GF-D8 (cell line): ENCODE results near the gene PARP11.
"Not testable (repeated sequence)": the region's sequence is repeated elsewhere in the genome, so short reads cannot be mapped to it uniquely, and the experiment has no call there.

ENCODE experiments used
- DNase-seq: peaks from one replicate; lab custom pipeline; 2025; lab: John Stamatoyannopoulos, UW

Gene PARP11

GRCh38 chr12:3882896-3883564 is 9.8 kb upstream of the PARP11 start:
- peak; percentile 15 for DNase-seq

GRCh38 chr12:3882406-3882805 is 9.2 kb upstream of the PARP11 start:
- DNase-seq, result no peak

GRCh38 chr12:3881281-3881950 is 8.2 kb upstream of the PARP11 start:
- DNase-seq, result no peak

GRCh38 chr12:3879846-3880245 is 6.6 kb upstream of the PARP11 start:
- no peak for DNase-seq

GRCh38 chr12:3871356-3871755 is 1.8 kb downstream of the PARP11 start:
- DNase-seq, result no peak

GRCh38 chr12:3869865-3870264 is 3.3 kb downstream of the PARP11 start:
- no peak for DNase-seq

- no peak for DNase-seq
Measured at GRCh38 chr12:3869433-3869832, 3.8 kb downstream of the PARP11 start.

GRCh38 chr12:3863756-3864155 is 9.4 kb downstream of the PARP11 start:
- no peak for DNase-seq

- no peak for DNase-seq
Measured at GRCh38 chr12:3842517-3842916, 30.7 kb downstream of the PARP11 start.

GRCh38 chr12:3841783-3842182 is 31.4 kb downstream of the PARP11 start:
- DNase-seq, result no peak

- DNase-seq, result not testable (repeated sequence)
Measured at GRCh38 chr12:3840833-3841232, 32.4 kb downstream of the PARP11 start.

- not testable (repeated sequence) for DNase-seq
Measured at GRCh38 chr12:3839745-3840144, 33.5 kb downstream of the PARP11 start.

GRCh38 chr12:3838701-3839548 is 34.3 kb downstream of the PARP11 start:
- not testable (repeated sequence) for DNase-seq

GRCh38 chr12:3838076-3838475 is 35.1 kb downstream of the PARP11 start:
- no peak for DNase-seq

GRCh38 chr12:3837049-3837448 is 36.1 kb downstream of the PARP11 start:
- DNase-seq, result no peak

- no peak for DNase-seq
Measured at GRCh38 chr12:3836641-3837040, 36.6 kb downstream of the PARP11 start.

GRCh38 chr12:3835914-3836313 is 37.3 kb downstream of the PARP11 start:
- no peak for DNase-seq

- no peak for DNase-seq
Measured at GRCh38 chr12:3834774-3835173, 38.4 kb downstream of the PARP11 start.

GRCh38 chr12:3833670-3834310 is 39.4 kb downstream of the PARP11 start:
- no peak for DNase-seq

GRCh38 chr12:3832738-3833137 is 40.5 kb downstream of the PARP11 start:
- no peak for DNase-seq

GRCh38 chr12:3828888-3829287 is 44.3 kb downstream of the PARP11 start:
- DNase-seq, result no peak

GRCh38 chr12:3827301-3828000 is 45.7 kb downstream of the PARP11 start:
- DNase-seq, result no peak
